Measurements from ENCODE around the gene PKNOX2.

Gene PKNOX2

GRCh38 chr11:125224391-125225021 lies 60.0 kb downstream of the PKNOX2 start:
- H3K9me3 ChIP-seq (ENCODE audit: insufficient read depth, low read length, severe bottlenecking), result no peaks in the 10 kb centered on the region
- H3K36me3 ChIP-seq (ENCODE audit: insufficient read depth, low read length), result no peaks in the 10 kb centered on the region
- 0 out of 2 replicates have a peak, but pooled peaks cover 3% of the 10 kb centered on the region for H4K20me1 ChIP-seq (ENCODE audit: insufficient read depth, low read length)
- peak; percentile 29; the same call in 1 of the 3 replicates for ATAC-seq (ENCODE audit: insufficient read depth, low read depth)
- no peaks in the 10 kb centered on the region for H3K79me2 ChIP-seq (ENCODE audit: insufficient read depth, low read length)
- peaks cover 6% of the 10 kb centered on the region for H3K27me3 ChIP-seq (ENCODE audit: insufficient read depth, low read length, poor library complexity)
- no peak for DNase-seq
- no peak overlapping the region for H3K4me3 ChIP-seq (ENCODE audit: low read depth in 1 of 2, low read length in 2 of 2)
- no peak overlapping the region for H3K27ac ChIP-seq (ENCODE audit: low read length)
- no peak overlapping the region for H3K9ac ChIP-seq (ENCODE audit: low read depth, low read length)
- no peaks in the 10 kb centered on the region for H3K4me1 ChIP-seq (ENCODE audit: insufficient read depth, low read length)
- H2AFZ ChIP-seq (ENCODE audit: low read depth, low read length), result no peak overlapping the region
- TF ChIP-seq CTCF (IDR thresholded peaks at IDR 0.05; ENCODE audit: borderline replicate concordance, extremely low read depth, low read length, poor library complexity, severe bottlenecking) (no peak), EZH2 (IDR thresholded peaks at IDR 0.05; ENCODE audit: borderline replicate concordance, low read depth, low read length, severe bottlenecking) (no peak)
- H3K4me2 ChIP-seq (ENCODE audit: insufficient read depth, low read length), result no peak overlapping the region

- H3K9ac ChIP-seq (ENCODE audit: low read depth, low read length), result no peak overlapping the region
- TF ChIP-seq EZH2 (IDR thresholded peaks at IDR 0.05; ENCODE audit: borderline replicate concordance, low read depth, low read length, severe bottlenecking) (no peak), CTCF (IDR thresholded peaks at IDR 0.05; ENCODE audit: borderline replicate concordance, extremely low read depth, low read length, poor library complexity, severe bottlenecking) (no peak)
- H3K4me3 ChIP-seq (ENCODE audit: low read depth in 1 of 2, low read length in 2 of 2), result no peak overlapping the region
- H3K36me3 ChIP-seq (ENCODE audit: insufficient read depth, low read length), result no peaks in the 10 kb centered on the region
- ATAC-seq (ENCODE audit: insufficient read depth, low read depth), result no peak
- 0 out of 2 replicates have a peak, but pooled peaks cover 3% of the 10 kb centered on the region for H4K20me1 ChIP-seq (ENCODE audit: insufficient read depth, low read length)
- no peaks in the 10 kb centered on the region for H3K79me2 ChIP-seq (ENCODE audit: insufficient read depth, low read length)
- no peak overlapping the region for H2AFZ ChIP-seq (ENCODE audit: low read depth, low read length)
- DNase-seq, result no peak
- peaks cover 6% of the 10 kb centered on the region for H3K27me3 ChIP-seq (ENCODE audit: insufficient read depth, low read length, poor library complexity)
- H3K9me3 ChIP-seq (ENCODE audit: insufficient read depth, low read length, severe bottlenecking), result no peaks in the 10 kb centered on the region
- no peaks in the 10 kb centered on the region for H3K4me1 ChIP-seq (ENCODE audit: insufficient read depth, low read length)
- H3K27ac ChIP-seq (ENCODE audit: low read length), result no peak overlapping the region
- no peak overlapping the region for H3K4me2 ChIP-seq (ENCODE audit: insufficient read depth, low read length)
Measured at GRCh38 chr11:125225401-125225800, 60.9 kb downstream of the PKNOX2 start.

- Histone ChIP-seq H3K36me3 (ENCODE audit: insufficient read depth, low read length) (no peaks in the 10 kb centered on the region), H3K4me1 (ENCODE audit: insufficient read depth, low read length) (no peaks in the 10 kb centered on the region), H3K27me3 (ENCODE audit: insufficient read depth, low read length, poor library complexity) (peaks cover 6% of the 10 kb centered on the region), H3K9me3 (ENCODE audit: insufficient read depth, low read length, severe bottlenecking) (no peaks in the 10 kb centered on the region), H3K4me3 (ENCODE audit: low read depth in 1 of 2, low read length in 2 of 2) (no peak overlapping the region), H2AFZ (ENCODE audit: low read depth, low read length) (no peak overlapping the region), H3K79me2 (ENCODE audit: insufficient read depth, low read length) (no peaks in the 10 kb centered on the region), H3K9ac (ENCODE audit: low read depth, low read length) (no peak overlapping the region), H3K4me2 (ENCODE audit: insufficient read depth, low read length) (no peak overlapping the region), H4K20me1 (ENCODE audit: insufficient read depth, low read length) (0 out of 2 replicates have a peak, but pooled peaks cover 3% of the 10 kb centered on the region), H3K27ac (ENCODE audit: low read length) (no peak overlapping the region)
- ATAC-seq (ENCODE audit: insufficient read depth, low read depth) (no peak), DNase-seq (no peak)
- TF ChIP-seq CTCF (IDR thresholded peaks at IDR 0.05; ENCODE audit: borderline replicate concordance, extremely low read depth, low read length, poor library complexity, severe bottlenecking) (no peak), EZH2 (IDR thresholded peaks at IDR 0.05; ENCODE audit: borderline replicate concordance, low read depth, low read length, severe bottlenecking) (no peak)
Measured at GRCh38 chr11:125226031-125226430, 61.5 kb downstream of the PKNOX2 start.
